Amniotic epithelial cell (primary cell): Measurements from ENCODE around the gene TMEM243.
"Not testable (repeated sequence)": the region's sequence is repeated elsewhere in the genome, so short reads cannot be mapped to it uniquely, and the experiment has no call there.

Source experiments
- DNase-seq: peaks from one replicate; pipeline ENCODE4 v3.0.0-alpha.2; 2010; ENCODE audit warnings: low read depth

TMEM243 gene

DNA sequence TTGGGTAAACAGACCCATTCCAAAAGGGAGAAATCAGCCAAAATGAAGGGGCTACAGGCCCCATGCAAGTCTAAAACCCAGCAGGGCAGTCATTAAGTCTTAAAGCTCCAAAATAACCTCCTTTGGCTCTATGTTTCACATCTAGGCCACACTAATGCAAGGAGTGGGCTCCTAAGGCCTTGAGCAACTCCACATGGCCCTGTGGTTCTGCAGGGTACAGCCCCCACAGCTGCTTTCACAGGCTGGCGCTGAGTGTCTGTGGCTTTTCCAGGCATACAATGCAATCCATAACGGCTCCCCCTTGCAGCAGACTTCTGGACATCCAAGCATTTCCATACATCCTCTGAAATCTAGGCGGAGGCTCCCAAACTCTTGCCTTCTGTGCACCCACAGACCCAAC lies 9.0 kb downstream of the TMEM243 start:
- peak; percentile 89 for DNase-seq

DNA sequence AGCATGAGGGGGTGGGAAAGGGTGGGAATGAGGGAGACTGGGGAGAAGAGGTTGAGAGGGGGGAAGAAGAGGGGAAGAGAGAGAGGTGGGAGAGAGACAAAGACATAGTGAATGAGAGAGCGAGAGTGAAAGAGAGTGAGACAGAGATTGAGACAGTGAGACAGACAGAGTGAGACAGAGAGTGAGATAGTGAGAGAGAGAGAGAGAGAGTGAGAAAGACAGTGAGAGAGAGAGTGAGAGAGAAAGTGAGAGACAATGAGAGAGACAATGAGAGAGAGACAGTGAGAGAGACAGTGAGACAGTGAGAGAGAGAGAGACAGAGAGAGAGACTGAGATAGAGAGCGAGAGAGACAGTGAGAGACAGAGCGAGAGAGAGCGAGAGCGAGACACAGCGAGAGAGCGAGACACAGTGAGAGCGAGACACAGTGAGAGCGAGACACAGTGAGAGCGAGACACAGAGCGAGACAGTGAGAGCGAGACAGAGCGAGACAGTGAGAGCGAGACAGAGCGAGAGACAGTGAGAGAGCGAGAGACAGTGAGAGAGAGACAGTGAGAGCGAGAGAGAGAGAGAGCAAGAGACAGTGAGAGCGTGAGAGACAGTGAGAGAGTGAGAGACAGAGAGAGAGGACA lies 10.1 kb downstream of the TMEM243 start:
- no peak for DNase-seq

DNA sequence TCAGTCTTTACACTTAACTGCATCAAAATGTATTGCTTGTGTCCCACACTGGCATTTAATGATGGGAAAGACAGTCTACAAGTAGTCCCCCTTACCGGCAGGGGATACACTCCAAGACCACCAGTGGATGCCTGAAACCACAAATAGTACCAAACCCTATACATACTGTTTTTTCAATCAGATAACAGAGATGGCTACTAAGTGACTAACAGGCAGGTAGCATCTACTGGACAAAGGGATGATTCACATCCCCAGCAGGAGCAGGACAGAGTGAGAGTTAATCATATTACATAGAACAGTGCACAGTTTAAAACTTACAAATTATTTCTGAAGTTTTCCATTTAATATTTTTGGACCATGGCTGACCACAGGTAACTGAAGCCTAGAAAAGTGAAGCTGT lies 13.2 kb downstream of the TMEM243 start:
- peak; percentile 19 for DNase-seq

DNA sequence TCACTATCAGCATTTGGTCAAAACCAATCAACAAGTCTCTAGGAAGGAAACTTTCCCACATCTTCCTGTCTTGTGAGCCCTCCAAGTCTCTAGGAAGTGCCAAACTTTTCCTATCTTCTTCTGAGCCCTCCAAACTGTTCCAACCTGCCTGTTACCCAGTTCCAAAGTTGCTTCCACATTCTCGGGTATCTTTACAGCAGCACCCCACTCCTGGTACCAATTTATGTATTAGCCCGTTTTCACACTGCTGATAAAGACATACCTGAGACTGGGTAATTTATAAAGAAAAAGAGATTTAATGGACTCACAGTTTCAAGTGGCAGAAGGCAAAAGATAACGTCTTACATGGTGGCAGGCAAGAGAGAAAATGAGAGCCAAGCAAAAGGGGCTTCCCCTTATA lies 13.8 kb downstream of the TMEM243 start:
- not testable (repeated sequence) for DNase-seq

DNA sequence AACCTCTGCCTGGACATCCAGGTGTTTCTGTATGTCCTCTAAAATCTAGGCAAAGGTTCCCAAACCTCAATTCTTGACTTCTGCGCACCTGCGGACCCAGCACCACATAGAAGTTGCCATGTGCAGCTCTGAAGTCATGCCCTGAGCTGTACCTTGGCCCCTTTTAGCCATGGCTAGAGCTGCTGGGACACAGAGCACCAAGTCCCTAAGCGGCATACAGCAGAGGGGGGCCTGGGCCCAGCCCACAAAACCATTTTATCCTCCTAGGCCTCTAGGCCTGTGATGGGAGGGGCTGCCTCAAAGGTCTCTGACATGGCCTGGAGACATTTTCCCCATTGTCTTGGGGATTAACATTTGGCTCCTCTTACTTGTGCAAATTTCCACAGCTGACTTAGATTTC lies 14.6 kb downstream of the TMEM243 start:
- no peak for DNase-seq

DNA sequence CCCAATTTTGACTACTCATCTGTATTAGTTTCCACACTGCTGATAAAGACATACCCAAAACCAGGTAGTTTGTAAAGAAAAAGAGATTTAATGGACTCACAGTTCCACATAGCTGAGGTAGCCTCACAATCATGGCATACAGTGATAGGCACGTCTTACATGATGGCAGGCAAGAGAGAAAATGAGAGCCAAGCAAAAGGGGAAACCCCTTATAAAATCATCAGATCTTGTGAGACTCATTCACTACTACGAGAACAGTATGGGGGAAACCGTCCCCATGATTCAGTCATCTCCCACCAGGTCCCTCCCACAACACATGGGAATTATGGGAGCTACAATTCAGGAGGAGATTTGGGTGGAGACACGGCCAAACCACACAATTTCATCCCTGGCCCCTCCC lies 15.6 kb downstream of the TMEM243 start:
- DNase-seq, result not testable (repeated sequence)

DNA sequence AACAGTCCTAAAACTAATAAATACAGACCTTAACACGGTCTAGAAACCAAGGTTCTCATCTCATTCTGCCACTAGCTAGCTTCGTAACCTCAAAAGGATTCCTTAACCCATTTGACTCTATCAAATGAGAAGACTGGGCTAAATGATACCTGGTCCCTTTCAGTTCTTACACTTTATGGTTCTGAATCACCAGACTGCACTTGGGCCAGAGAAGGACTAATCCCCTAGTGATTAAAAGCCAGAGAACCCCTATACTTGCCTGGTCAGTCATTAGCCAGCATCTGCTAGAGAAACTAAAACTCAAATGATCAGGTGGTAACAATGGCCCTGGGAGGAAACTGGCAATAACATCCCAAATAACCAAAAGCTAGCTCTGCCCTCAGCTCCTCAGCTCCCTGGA lies 16.8 kb downstream of the TMEM243 start:
- no peak for DNase-seq

DNA sequence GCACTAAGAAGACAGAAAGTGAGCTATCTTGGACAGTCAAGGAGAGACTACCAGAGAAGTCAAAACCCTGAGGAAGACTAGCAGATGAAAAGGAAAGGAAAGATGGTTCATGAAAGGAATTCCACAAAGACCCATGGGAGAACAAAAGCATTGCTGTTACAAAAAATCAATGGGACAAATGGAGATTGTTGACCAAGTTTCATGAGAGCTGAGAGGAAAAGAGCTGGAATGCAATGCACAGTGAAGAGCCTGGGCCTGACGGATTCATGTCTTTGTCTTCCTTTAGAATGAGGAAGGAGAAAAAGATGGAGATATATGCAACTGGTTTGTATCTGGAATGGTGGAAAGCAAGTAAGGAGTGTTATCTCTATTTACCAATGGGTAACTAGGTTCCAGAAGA lies 17.3 kb downstream of the TMEM243 start:
- no peak for DNase-seq

DNA sequence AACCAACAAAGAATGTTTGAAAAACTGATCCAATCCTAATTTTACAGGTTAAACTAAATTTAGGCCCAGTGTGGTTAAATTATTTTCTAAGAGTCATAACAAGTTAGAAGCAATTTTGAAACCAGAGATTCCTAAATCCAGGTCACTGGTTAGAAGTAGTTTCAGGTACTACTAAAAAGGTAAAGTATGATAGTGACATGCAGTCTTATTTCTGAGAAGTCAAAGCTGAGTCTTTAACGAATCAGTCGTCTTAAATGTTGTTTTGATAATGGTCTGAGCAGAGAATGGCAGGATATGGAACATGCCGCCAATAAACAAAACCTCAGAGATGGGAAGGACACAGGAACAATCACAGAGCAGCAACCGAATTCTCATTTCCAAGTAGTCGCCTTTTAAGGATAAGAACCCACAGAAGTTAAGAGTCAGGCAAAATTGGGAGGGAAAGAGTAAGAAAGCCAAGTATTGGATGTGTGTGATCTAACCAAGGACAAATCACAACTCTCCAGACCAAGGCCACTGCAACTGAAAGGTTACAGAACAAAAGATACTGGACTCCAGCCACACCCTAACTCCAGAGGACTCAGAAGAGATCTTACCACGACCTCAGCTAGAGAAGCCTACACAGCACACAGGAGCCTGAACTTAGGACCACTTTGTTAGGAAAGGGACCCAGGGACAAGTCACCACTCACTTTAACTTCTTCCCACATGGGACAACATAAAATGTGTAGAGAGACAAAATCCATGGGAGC lies 19.7 kb downstream of the TMEM243 start:
- DNase-seq, result no peak

DNA sequence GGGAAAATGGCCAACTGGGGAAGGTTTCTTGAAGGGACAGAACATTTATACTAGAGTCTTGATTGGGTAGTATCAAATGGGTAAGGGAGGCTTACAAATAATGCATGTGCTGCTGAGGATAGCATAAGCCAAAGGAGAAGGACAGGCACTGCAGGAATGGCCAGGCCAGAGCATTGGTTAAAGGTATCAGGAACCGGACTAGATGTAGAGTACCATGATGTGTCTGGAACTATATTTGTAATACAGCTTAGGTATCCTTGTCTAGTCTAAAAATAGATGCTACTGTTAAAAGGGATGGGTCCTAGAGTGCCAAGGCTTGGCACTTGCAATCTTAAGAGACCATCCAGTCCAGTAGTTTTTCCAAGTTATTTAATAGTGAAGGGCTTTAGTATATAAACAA lies 20.3 kb downstream of the TMEM243 start:
- no peak for DNase-seq

DNA sequence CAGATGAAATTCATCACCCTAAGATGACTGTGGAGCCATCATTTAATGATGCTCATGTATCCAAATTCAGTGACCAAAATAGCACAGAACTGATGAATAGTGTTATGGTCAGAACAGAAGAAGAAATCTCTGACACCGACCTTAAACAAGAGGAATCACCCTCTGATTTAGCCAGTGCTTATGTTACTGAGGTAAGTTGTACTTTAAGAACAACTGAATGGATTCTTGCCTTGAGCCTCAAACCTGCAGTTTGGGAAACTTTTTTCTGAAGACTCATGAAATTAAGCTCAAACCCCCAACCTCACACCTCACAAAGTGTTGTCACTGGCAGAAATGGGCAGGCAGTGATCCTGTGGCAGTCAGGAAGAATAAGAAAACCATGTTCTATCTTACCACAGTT lies 25.6 kb downstream of the TMEM243 start:
- DNase-seq, result no peak

DNA sequence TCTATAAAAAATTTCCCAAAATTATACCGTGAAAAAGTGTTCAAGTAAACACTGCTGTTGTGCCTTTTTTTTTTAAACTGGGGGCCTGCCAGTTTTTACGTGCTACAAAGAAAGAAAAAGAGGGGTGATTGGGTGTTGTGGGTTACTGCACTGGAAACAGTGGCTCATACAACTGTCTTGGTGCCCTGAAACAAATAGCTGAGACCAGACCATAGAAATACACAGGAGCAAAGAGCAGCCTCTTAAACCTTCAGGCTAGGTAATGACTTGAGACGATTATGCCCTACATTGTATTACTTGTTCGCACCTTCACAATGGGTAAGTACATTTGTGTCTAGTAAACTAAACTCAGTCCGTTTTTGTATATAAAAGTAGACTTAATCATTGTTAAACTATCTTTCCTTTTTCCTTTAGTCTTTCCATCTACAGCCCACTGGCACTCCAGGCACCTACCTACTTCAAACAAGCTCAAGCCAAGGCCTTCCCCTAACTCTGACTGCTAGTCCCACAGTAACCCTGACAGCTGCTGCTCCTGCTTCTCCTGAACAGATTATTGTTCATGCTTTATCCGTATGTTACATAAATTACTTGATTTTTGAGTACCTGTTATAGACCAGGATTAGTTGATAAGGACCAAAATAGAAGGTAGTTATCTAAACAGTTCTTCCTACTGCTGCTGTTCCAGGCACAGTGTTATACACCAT lies 26.6 kb downstream of the TMEM243 start:
- no peak for DNase-seq

DNA sequence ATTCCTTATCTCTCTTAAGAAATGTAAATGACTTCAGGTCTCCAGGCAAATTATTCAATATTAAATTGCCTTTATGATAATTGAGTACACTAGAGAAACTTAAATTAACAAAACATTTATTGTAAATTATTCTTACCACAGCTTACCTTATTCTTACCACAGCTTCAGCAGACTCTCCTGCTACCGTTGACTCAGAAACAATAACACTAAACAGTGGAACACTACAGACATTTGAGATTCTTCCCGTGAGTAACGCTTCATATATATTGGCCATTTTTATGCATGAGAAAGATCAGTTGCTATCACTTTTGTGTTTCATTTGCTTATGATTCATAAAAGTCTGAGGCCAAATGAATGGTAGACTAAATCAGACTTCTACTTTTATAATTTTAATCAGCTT lies 28.7 kb downstream of the TMEM243 start:
- DNase-seq, result no peak

DNA sequence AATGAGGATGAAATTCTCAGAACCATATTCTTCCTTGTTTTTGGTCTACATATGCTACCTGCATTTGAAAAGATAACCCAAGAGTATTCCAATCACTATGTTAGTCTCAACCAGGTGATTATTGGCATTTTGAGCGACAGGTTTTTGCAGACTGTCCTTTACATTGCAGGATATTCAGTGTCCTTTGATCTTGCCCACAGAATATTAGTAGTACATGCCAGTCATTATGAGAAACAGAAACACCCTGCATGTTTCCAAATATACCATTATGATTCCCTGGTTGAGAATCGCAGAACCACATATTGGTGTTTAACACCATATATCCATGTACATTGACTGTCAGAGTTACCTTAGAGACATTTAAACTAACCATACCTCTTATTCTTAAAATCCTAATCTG lies 30.6 kb downstream of the TMEM243 start:
- no peak for DNase-seq

DNA sequence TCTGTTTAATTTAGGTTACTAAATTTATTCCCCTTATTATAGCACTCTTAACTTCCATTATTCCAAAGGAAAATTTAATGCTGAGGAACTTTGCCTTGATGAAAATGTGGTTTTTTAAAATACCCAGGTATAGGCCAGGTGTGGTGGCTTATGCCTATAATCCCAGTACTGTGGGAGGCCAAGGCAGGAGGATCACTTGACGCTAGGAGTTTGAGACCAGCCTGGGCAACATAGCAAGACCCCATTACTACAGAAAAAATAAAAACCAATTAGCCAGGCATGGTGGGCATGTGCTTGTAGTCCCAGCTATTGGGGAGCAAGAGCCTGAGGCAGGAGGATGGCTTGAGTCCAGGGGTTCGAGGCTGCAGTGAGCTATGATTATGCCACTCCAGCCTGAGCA lies 32.4 kb downstream of the TMEM243 start:
- no peak for DNase-seq

DNA sequence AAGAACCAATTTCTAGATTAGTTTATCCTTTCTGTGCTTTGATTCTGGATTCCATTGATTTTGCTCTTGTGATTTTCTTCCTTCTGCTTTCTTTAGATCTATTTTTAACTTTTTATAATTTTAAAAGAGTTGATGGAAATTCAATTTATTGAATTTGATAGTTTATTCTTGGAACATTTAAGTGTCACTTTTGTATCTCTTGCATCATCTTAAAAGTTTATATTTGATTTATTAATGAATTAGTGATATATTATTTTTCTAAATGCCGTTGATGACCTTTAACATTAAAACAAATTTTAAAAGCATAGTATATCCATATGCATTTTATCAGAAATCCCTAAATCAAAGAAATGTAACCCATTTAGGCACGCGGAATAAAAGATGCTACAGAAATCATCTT lies 40.4 kb downstream of the TMEM243 start:
- no peak for DNase-seq

DNA sequence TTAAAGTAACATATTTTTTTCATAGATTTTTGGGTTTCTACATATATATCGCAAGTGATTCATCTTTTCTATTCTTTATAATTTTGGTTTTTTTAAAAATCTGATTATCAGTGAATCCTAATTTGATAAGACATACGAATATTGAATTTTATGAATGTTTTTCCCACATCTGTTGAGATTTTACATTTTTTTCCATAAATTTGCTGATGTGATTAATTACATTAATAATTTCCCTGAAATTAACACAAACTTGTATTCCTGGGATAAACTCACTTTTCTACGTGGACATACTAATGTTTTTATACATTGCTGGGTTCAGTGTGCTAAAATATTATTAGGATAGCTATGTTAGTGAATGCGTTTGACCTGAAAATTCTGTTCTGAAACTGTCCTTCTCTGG lies 41.2 kb downstream of the TMEM243 start:
- no peak for DNase-seq

DNA sequence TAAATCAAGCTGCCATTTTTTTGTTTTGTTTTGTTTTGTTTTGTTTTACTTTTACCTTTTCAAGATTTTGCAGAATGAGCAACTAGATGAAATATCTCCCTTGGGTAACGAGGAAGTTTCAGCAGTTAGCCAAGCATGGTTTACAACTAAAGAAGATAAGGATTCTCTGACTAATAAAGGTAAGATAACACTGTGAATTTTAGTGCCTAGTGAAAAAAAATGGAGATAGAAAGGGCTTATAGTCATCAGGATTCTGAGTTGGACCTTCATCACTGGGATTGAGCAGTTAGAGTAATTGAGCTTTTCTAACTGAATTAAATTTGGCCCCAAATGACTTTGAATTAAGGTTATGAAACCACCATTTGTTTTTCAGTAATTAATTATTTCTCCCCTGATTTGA lies 46.1 kb downstream of the TMEM243 start:
- peak; percentile 67 for DNase-seq

DNA sequence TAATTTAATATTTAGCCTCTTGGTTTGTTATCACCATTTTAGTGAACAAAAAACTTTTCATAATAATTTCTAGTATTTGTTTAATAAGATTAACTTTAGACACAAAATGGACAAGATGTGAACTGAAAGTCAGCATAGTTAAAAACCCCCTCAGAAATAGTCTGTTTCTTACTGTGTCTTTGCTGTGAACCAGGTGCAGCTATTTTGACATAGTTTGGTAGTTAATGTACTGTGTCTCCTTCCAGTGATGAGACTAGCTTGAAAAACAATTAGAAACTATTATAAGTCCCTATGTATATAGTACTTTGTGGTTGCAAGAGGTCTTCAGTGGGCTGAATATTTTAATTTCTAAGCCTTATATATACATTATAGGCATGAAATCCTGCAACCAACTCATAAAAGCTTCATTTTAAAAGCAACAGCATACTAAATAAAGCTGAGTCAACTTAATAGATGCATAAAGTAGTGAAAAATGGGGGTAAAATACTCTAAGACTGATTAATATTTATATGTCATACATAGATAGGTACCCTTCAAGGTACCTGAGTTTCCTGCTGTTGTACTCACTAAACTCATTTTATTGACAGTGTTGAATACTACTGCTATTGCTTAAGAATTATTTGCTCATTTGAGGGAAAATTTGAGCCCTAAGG lies 48.1 kb downstream of the TMEM243 start:
- no peak for DNase-seq

DNA sequence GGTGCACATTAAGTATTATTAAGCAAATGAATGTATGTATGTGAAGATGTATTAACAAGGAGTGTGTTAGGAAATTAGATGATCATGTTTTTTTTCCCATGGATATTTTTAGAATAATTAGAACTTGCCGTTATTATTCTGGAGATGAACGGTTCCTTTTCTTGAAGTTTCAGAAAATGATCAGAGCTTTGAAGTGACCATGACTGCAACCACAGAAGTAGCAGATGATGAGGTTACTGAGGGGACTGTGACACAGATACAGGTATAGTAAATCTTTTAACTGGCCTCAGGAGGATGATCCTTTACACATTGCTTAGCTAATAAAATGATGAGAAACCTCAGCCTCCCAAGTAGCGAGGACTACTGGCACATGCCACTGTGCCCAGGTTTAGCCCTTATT lies 48.7 kb downstream of the TMEM243 start:
- DNase-seq, result no peak

DNA sequence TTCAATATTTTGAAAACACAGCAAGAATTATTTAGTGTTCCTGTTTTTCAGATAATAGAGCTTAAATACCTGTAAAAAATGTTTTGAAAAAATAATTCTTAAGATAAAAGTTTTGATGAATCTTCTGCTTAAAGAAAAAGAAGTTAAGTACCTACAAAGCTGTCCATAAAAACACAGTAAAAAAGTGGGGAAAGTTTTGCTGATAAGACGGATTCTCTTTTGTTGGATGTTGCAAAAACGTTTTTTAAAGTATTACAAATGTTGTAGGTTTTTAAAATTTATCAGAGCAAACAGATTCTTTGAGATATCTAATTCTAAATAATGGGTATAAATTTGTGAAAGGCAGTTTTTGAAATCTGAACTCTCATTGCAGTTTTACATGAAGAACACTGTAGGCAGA lies 55.1 kb downstream of the TMEM243 start:
- DNase-seq, result no peak

DNA sequence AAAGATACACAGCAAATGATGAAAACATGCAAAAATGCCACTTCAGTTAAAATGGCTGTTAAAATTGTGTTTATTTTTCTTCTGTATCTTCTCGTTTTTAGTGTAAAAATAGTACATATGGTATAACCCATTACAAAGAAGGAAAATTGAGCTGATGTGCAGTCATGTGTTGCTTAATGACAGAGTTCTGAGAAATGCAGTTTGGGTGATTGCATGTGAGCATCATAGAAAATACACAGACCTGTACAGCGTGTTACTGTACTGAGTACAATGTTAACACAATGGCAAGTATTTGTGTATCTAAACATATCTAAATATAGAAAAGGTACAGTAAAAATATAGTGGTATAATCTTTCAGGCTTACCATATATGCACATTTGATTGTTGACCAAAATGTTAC lies 60.0 kb downstream of the TMEM243 start:
- no peak for DNase-seq

DNA sequence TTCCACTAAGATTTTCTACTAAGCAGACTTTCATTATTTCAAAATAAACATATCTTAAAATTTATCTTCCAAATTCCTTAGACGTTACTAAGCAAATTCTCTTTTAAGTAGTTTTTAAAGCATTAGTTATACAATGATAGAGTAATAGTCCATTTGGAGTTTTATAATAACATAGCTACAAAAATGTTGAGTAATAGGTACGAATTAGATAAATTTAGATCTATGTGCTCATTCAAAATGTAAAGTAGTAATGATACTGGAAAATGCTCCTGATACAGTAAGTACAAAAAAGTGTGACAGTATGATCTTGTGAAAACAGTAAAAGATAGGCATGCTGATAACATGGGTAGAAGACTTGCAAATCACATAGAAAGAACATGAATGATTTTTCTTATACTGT lies 62.8 kb downstream of the TMEM243 start:
- DNase-seq, result peak; percentile 36
